GM12878 (cell line): ENCODE data around the gene ALDH3A2. TPM values are rescaled to one million over a fixed set of nuclear protein-coding genes. Genes with fewer than 3 reads are reported as not detected.

Source experiments
- ATAC-seq: fragments of 200-7000 bp; cut with Tn5 transposase; 3 replicates; pipeline ENCODE4 v1.9.1; 2020; ENCODE audit warnings: mild to moderate bottlenecking, moderate library complexity
- BruUV-seq: library from RNA; stranded (reverse); fragments of 400-500 nt; replicated peaks from 2 replicates; lab custom pipeline; 2021; lab: Mats Ljungman, UMichigan
- CTCF ChIA-PET: fragments of 300-600 bp; sonication (Branson Sonifier 250); formaldehyde crosslinking; extraction: SDS; loops from one replicate; lab custom pipeline; 2021; ENCODE audit warnings: inconsistent platforms; lab: Yijun Ruan, JAX
- POLR2A ChIA-PET: fragments of 350-600 bp; formaldehyde crosslinking; extraction: SDS; loops from one replicate; lab custom pipeline; 2021; ENCODE audit warnings: inconsistent platforms; lab: Charles Lee
- RAD21 ChIA-PET: fragments of 300-600 bp; sonication (Branson Sonifier 250); formaldehyde crosslinking; loops from one replicate; lab custom pipeline; 2023; ENCODE audit warnings: antibody characterized with exemption; ENCODE audit not compliant: unreplicated experiment; lab: Charles Lee
- SMC1A ChIA-PET: fragments of 300-600 bp; sonication (Branson Sonifier 250); formaldehyde crosslinking; loops from one replicate; lab custom pipeline; 2023; ENCODE audit not compliant: unreplicated experiment, uncharacterized antibody; lab: Charles Lee
- DNase-seq: peaks from one replicate; pipeline ENCODE4 v3.0.0-alpha.2; 2011; ENCODE audit warnings: low read depth, low spot score
- FAIRE-seq: peaks from 3 replicates; lab custom pipeline; 2011; peaks lifted over from hg19 to GRCh38; lab: Jason Lieb, UNC
- H2AFZ ChIP-seq: 2 replicates; pipeline ENCODE4 v1.6.0; 2011; ENCODE audit warnings: low read depth, low read length, control low read depth; ENCODE audit not compliant: control insufficient read depth
- H3K27ac ChIP-seq: 2 replicates; pipeline ENCODE4 v1.5.1; 2011; ENCODE audit warnings: control low read depth; ENCODE audit not compliant: control insufficient read depth, insufficient read depth
- H3K27me3 ChIP-seq, 2 experiments: replicated peaks in 1 of 2; 2 replicates each; pipeline versions ENCODE4 v1.6.0 to v1.6.1; 2011; ENCODE audit warnings: low read length in 1 of 2; ENCODE audit not compliant: control insufficient read depth in 2 of 2, insufficient read depth in 2 of 2
- H3K36me3 ChIP-seq, 2 experiments: 2 replicates each; pipeline ENCODE4 v1.5.1; 2011; ENCODE audit warnings: low read length in 1 of 2; ENCODE audit not compliant: control insufficient read depth in 2 of 2, insufficient read depth in 2 of 2
- H3K4me1 ChIP-seq: 2 replicates; pipeline ENCODE4 v1.6.1; 2011; ENCODE audit warnings: mild to moderate bottlenecking, low read length, moderate library complexity, mixed read lengths; ENCODE audit not compliant: control insufficient read depth, insufficient read depth
- H3K4me2 ChIP-seq: 2 replicates; pipeline ENCODE4 v1.6.0; 2011; ENCODE audit warnings: control low read depth; ENCODE audit not compliant: control insufficient read depth, insufficient read depth
- H3K4me3 ChIP-seq: fragments of 200-600 bp; sonication (generic); 2 replicates; pipeline ENCODE4 v1.5.1; 2016
- H3K79me2 ChIP-seq: 2 replicates; pipeline ENCODE4 v1.6.0; 2011; ENCODE audit warnings: low read length; ENCODE audit not compliant: control insufficient read depth, insufficient read depth
- H3K9ac ChIP-seq: 2 replicates; pipeline ENCODE4 v1.8.0; 2011; ENCODE audit warnings: low read length, control low read depth, mixed read lengths; ENCODE audit not compliant: control insufficient read depth, insufficient read depth
- H3K9me3 ChIP-seq: replicated peaks from 3 replicates; pipeline ENCODE4 v1.5.1; 2011; ENCODE audit warnings: mild to moderate bottlenecking, low read length; ENCODE audit not compliant: control insufficient read depth, insufficient read depth
- H4K20me1 ChIP-seq: 2 replicates; pipeline ENCODE4 v1.6.0; 2011; ENCODE audit not compliant: control insufficient read depth, insufficient read depth
- BRCA1 ChIP-seq: IDR thresholded peaks from 2 replicates; pipeline ENCODE4 v1.6.1; 2011; ENCODE audit warnings: low read depth, low read length, improper control_type of control experiment
- SUZ12 ChIP-seq: fragments of 200-600 bp; sonication (generic); IDR thresholded peaks from one replicate; pipeline ENCODE4 v1.6.1; 2018; ENCODE audit warnings: antibody characterized with exemption, mild to moderate bottlenecking; ENCODE audit not compliant: unreplicated experiment
- ZSCAN29 ChIP-seq: fragments of 450-650 bp; IDR thresholded peaks from 2 replicates; pipeline ENCODE4 v1.6.1; 2017; ENCODE audit warnings: mild to moderate bottlenecking, moderate library complexity
- WGBS: methylation state at CpG from one replicate; pipeline ENCODE4 v1.1.6; 2016; ENCODE audit warnings: low lambda C conversion rate; ENCODE audit not compliant: insufficient replicate concordance, insufficient coverage; ENCODE audit errors: missing lambda C conversion rate; 5-methylcytosine and 5-hydroxymethylcytosine counted together
- in situ Hi-C: fragments of 300-500 bp; cut with MboI; formaldehyde crosslinking; loops from 9 replicates; pipeline ENCODE4 v1.14.3; 2018; ENCODE audit warnings: mixed read lengths
- intact Hi-C: fragments of 100-400 bp; cut with micrococcal nuclease; formaldehyde crosslinking; loops from one replicate; pipeline ENCODE4 v1.14.2; 2022; ENCODE audit not compliant: unreplicated experiment
- polyA plus RNA-seq, 11 experiments: library from polyadenylated mRNA; depleted of rRNA in 4 of 11; unstranded in 6 of 11; stranded (reverse) in 5 of 11; fragments of >200 nt; fragmentation: Nextera tagmentation in 4 of 11; fragmentation: Illumina TruSeq in 1 of 11; extraction: Ambion mirVana in 4 of 11; extraction: Trizol in 1 of 11; gene quantifications; 1 replicate in 1 of 11; 2 replicates in 10 of 11; pipeline versions ENCODE4 v1.2.1 to v1.2.3, GENCODE V29; 2011 to 2016; ENCODE audit warnings: inconsistent platforms in 2 of 11, missing spikeins in 2 of 11, low read depth in 1 of 11
- total RNA-seq, 4 experiments: library from RNA; depleted of rRNA in 3 of 4; stranded (reverse); fragments of >200 nt in 3 of 4; fragmentation: Illumina TruSeq in 1 of 4; extraction: Trizol in 1 of 4; gene quantifications; 2 replicates each; pipeline versions ENCODE4 v1.2.1 to v1.2.3, GENCODE V29; 2013 to 2021
- TF ChIP-seq, protein P1 (sequence below): fragments of 450-650 bp; formaldehyde crosslinking; IDR thresholded peaks from 2 replicates; pipeline ENCODE4 v1.4.0; 2020; ENCODE audit warnings: mild to moderate bottlenecking, moderate library complexity

The ALDH3A2 gene
- total and polyA plus RNA-seq, 10 of the 15 experiments (the other 5 are each of a cell fraction or from before 2014, with no cell fraction given), result 5.0 to 37.0 (median 26.1) TPM

DNA sequence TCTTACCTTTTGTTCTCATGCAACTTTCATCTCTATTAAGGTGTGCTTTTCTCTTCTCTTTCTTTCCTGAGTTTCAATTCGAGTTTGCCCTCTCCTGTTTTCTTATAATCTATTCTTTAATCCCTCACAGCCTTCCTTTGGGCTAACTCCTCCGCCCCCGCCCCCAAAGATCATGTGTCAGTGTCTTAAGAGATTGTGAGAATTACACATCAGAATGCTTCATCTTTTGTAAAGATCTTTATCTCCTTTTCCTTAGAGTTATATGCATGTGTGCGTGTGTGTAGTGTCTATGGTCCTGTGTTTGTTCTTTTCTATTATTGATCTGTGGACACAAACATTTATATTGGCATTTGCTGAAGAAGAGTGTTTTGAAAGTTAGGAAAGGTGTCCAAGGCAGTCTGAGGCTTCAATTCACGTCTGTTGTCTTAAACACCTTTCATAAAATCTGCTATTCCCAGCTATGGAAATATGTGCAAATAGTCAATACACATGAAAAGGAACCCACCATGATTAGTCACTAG, 6.1 kb upstream of the ALDH3A2 start:
- Histone ChIP-seq H3K9ac (no peak overlapping the region), H3K4me1 (peaks cover 3% of the 10 kb centered on the region; the same call in 1 of the 2 replicates), H2AFZ (no peak overlapping the region), H3K27ac (no peak overlapping the region), H3K4me3 (no peak overlapping the region), H4K20me1 (no peaks in the 10 kb centered on the region), H3K36me3 (no peaks in the 10 kb centered on the region), H3K4me2 (no peak overlapping the region), H3K79me2 (no peaks in the 10 kb centered on the region), H3K9me3 (no peaks in the 10 kb centered on the region), H3K27me3 (no peaks in the 10 kb centered on the region)
- ChIA-PET RAD21 (no interaction called here), POLR2A (no interaction called here), CTCF (interaction anchor here (0.6 kb wide), 2 partner anchors 30 to 119 kb away, joined by 3 read pairs; no protein-coding TSS in a partner anchor), SMC1A (interaction anchor here (0.9 kb wide), 1 partner anchor 31 kb away, joined by 4 read pairs; no protein-coding TSS in a partner anchor)
- TF ChIP-seq SUZ12, result no peak
- no peak for TF ChIP-seq BRCA1
- TF ChIP-seq, protein P1, sequence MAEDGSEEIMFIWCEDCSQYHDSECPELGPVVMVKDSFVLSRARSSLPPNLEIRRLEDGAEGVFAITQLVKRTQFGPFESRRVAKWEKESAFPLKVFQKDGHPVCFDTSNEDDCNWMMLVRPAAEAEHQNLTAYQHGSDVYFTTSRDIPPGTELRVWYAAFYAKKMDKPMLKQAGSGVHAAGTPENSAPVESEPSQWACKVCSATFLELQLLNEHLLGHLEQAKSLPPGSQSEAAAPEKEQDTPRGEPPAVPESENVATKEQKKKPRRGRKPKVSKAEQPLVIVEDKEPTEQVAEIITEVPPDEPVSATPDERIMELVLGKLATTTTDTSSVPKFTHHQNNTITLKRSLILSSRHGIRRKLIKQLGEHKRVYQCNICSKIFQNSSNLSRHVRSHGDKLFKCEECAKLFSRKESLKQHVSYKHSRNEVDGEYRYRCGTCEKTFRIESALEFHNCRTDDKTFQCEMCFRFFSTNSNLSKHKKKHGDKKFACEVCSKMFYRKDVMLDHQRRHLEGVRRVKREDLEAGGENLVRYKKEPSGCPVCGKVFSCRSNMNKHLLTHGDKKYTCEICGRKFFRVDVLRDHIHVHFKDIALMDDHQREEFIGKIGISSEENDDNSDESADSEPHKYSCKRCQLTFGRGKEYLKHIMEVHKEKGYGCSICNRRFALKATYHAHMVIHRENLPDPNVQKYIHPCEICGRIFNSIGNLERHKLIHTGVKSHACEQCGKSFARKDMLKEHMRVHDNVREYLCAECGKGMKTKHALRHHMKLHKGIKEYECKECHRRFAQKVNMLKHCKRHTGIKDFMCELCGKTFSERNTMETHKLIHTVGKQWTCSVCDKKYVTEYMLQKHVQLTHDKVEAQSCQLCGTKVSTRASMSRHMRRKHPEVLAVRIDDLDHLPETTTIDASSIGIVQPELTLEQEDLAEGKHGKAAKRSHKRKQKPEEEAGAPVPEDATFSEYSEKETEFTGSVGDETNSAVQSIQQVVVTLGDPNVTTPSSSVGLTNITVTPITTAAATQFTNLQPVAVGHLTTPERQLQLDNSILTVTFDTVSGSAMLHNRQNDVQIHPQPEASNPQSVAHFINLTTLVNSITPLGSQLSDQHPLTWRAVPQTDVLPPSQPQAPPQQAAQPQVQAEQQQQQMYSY (CRISPR knock-in tag), result no peak
- no peak for TF ChIP-seq ZSCAN29
- 43% methylated on average over 5 of the region's 5 CpGs for WGBS
- no peak for DNase-seq
- no peak for FAIRE-seq
- intact Hi-C loops (loop anchor here (10.0 kb wide), 1 partner anchor 278 kb away; the partner anchor contains the start of gene B9D1), in situ Hi-C loops (no loop called here)
- no peak for ATAC-seq
- BruUV-seq, result no TSS peak
